Activated CD4-positive, alpha-beta T cell treated with anti-CD3 and anti-CD28 coated beads, Interleukin-2, amount 10 ng/mL, durations not matched to agents 7 days and 5 days (primary cell): ENCODE measurements around the gene RSPO3. TPM values are rescaled to one million over a fixed set of nuclear protein-coding genes. Genes with fewer than 3 reads are reported as not detected.

Experiments used
- CTCF ChIA-PET: fragments of 350-600 bp; sonication (Branson Sonifier 250); formaldehyde crosslinking; loops from one replicate; lab custom pipeline; 2021; ENCODE audit warnings: antibody characterized with exemption; lab: Charles Lee
- POLR2A ChIA-PET: fragments of 350-600 bp; sonication (Branson Sonifier 250); formaldehyde crosslinking; loops from one replicate; lab custom pipeline; 2021; ENCODE audit warnings: antibody characterized with exemption; lab: Charles Lee
- DNase-seq: peaks from one replicate; pipeline ENCODE4 v3.0.0-alpha.2; 2020
- H3K27ac Mint-ChIP-seq: one replicate; pipeline ENCODE4 v1.8.0; 2021; ENCODE audit warnings: mild to moderate bottlenecking, moderate library complexity, mixed read lengths
- H3K27me3 Mint-ChIP-seq: one replicate; pipeline ENCODE4 v1.8.0; 2021; ENCODE audit warnings: mixed read lengths
- H3K36me3 Mint-ChIP-seq: one replicate; pipeline ENCODE4 v1.8.0; 2021; ENCODE audit warnings: low read depth, mixed read lengths
- H3K4me1 Mint-ChIP-seq: one replicate; pipeline ENCODE4 v1.8.0; 2021; ENCODE audit warnings: mixed read lengths
- H3K4me3 Mint-ChIP-seq: one replicate; pipeline ENCODE4 v1.8.0; 2021; ENCODE audit warnings: mild to moderate bottlenecking, moderate library complexity, mixed read lengths
- H3K9me3 Mint-ChIP-seq: one replicate; pipeline ENCODE4 v1.8.0; 2021; ENCODE audit warnings: mixed read lengths
- total RNA-seq, 2 experiments: library from RNA; stranded (reverse); gene quantifications; one replicate each; pipeline ENCODE4 v1.2.3, GENCODE V29; 2021

Gene RSPO3
- total RNA-seq, 2 experiments from 2014 or later = not detected

DNA sequence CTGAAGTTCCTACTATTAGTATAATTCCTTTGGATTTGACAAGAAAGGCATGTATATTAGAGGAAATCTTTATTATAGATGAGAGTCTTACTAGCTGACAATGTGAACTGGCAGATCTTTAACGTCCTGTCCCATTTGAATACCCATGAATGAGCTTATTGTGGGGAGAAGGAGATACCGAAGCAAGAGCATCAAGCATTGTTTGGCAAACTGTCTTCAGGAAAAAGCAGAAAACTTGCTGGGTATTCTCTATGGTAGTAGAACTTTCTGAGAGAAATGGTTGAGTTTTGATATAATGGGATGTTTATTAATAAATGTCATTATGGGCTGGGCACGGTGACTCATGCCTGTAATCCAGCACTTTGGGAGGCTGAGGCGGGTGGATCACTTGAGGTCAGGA, 18.3 kb downstream of the RSPO3 start:
- Mint-ChIP-seq H3K4me3 (no peak overlapping the region), H3K27me3 (peaks cover 16% of the 10 kb centered on the region), H3K9me3 (no peaks in the 10 kb centered on the region), H3K4me1 (no peaks in the 10 kb centered on the region), H3K36me3 (no peaks in the 10 kb centered on the region), H3K27ac (no peak overlapping the region)
- POLR2A ChIA-PET = no interaction called here
- DNase-seq = no peak
- CTCF ChIA-PET = interaction anchor here (1.1 kb wide), 1 partner anchor 19 kb away, joined by 6 read pairs; the partner anchor contains the start of gene RSPO3

GRCh38 chr6:127146932-127147331, 28.5 kb downstream of the RSPO3 start:
- no peaks in the 10 kb centered on the region for H3K36me3 Mint-ChIP-seq
- peaks cover 22% of the 10 kb centered on the region for H3K27me3 Mint-ChIP-seq
- H3K9me3 Mint-ChIP-seq = no peaks in the 10 kb centered on the region
- no peak overlapping the region for H3K4me3 Mint-ChIP-seq
- H3K27ac Mint-ChIP-seq = no peak overlapping the region
- ChIA-PET CTCF (interaction anchor here (0.7 kb wide), 1 partner anchor 1739 kb away, joined by 4 read pairs; no protein-coding TSS in a partner anchor), POLR2A (no interaction called here)
- H3K4me1 Mint-ChIP-seq = no peaks in the 10 kb centered on the region
- no peak for DNase-seq

GRCh38 chr6:127147534-127147933, 29.1 kb downstream of the RSPO3 start:
- H3K36me3 Mint-ChIP-seq = no peaks in the 10 kb centered on the region
- H3K4me3 Mint-ChIP-seq = no peak overlapping the region
- POLR2A ChIA-PET = no interaction called here
- no peak overlapping the region for H3K27ac Mint-ChIP-seq
- H3K4me1 Mint-ChIP-seq = no peaks in the 10 kb centered on the region
- H3K9me3 Mint-ChIP-seq = no peaks in the 10 kb centered on the region
- CTCF ChIA-PET = no interaction called here
- no peak for DNase-seq
- peaks cover 24% of the 10 kb centered on the region for H3K27me3 Mint-ChIP-seq

GRCh38 chr6:127148511-127148910, 30.0 kb downstream of the RSPO3 start:
- Mint-ChIP-seq H3K4me3 (no peak overlapping the region), H3K27ac (no peak overlapping the region), H3K9me3 (no peaks in the 10 kb centered on the region), H3K4me1 (no peaks in the 10 kb centered on the region), H3K27me3 (peaks cover 23% of the 10 kb centered on the region), H3K36me3 (no peaks in the 10 kb centered on the region)
- DNase-seq = no peak
- CTCF ChIA-PET = no interaction called here
- POLR2A ChIA-PET = no interaction called here

DNA sequence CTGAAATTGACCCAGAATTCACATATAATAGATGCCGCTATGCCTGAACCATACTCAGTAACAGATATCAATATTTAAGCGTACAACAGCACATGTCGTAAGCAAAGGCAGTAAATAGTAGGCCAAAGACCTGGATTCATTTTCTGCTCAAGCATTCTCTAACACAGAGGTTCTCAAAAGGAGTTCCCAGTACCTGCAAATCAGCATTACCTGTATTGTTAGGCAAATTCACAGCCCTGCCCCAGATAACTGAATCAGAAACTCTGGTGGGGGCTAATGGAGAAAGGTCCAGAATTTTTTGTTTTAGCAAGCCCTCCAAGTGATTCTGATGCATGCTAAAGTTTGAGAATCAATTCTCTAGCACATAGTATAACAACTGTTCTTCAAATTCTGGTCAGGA, 36.0 kb downstream of the RSPO3 start:
- Mint-ChIP-seq H3K36me3 (no peaks in the 10 kb centered on the region), H3K27me3 (peaks cover 7% of the 10 kb centered on the region), H3K4me1 (no peaks in the 10 kb centered on the region), H3K27ac (no peak overlapping the region), H3K9me3 (no peaks in the 10 kb centered on the region), H3K4me3 (no peak overlapping the region)
- ChIA-PET POLR2A (no interaction called here), CTCF (no interaction called here)
- DNase-seq = no peak

DNA sequence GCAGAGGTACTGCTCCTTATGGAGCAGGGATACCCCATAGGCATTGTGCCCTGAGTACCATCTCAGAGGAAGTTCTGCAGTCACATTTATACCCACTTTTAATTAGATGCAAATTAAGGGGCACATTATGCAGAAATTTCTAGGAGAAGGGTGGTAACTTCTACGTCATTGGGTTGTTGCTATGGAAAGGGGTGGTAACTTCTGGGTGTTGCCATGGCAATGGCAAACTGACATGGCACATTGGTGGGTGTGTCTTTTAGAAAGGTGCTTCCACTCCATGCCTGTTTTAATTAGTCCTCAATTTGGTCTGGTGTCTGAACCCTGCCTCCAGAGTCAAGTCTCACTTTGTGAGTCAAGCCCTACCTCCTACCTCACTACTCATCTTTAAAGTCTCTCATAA, 42.0 kb downstream of the RSPO3 start:
- CTCF ChIA-PET = no interaction called here

DNA sequence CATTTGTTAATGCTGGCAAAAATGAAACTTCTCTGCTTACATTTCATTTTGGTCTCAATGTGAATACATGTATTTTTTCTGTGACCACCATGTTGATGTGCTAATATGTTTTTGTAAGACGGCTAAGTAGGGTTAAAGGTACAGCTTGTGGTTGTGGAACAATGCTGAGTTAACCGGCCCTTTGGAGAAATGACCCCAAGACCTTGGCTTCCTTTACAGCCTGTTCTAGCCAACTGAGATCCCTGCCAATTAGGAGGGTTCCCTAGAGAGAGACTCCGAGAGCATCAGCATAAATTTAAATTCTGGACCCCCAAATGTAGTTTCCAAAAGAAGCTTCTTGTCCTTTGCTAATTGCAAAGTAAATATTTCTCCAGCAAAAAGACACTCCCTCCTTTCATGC, 44.4 kb downstream of the RSPO3 start:
- POLR2A ChIA-PET = no interaction called here
- Mint-ChIP-seq H3K4me1 (no peaks in the 10 kb centered on the region), H3K27ac (no peak overlapping the region), H3K27me3 (peaks cover 2% of the 10 kb centered on the region), H3K4me3 (no peak overlapping the region), H3K36me3 (no peaks in the 10 kb centered on the region), H3K9me3 (no peaks in the 10 kb centered on the region)
- CTCF ChIA-PET = no interaction called here
- DNase-seq = no peak

More for the DNA sequence above, 42.0 kb downstream of the RSPO3 start:
- H3K27ac Mint-ChIP-seq = no peak overlapping the region
- POLR2A ChIA-PET = no interaction called here
- peaks cover 3% of the 10 kb centered on the region for H3K27me3 Mint-ChIP-seq
- no peak overlapping the region for H3K4me3 Mint-ChIP-seq
- no peaks in the 10 kb centered on the region for H3K36me3 Mint-ChIP-seq
- DNase-seq = no peak
- no peaks in the 10 kb centered on the region for H3K9me3 Mint-ChIP-seq
- no peaks in the 10 kb centered on the region for H3K4me1 Mint-ChIP-seq

GRCh38 chr6:127164036-127164435, 45.6 kb downstream of the RSPO3 start:
- CTCF ChIA-PET = no interaction called here
- Mint-ChIP-seq H3K27me3 (peaks cover 5% of the 10 kb centered on the region), H3K4me1 (no peaks in the 10 kb centered on the region), H3K4me3 (no peak overlapping the region), H3K27ac (no peak overlapping the region), H3K36me3 (no peaks in the 10 kb centered on the region), H3K9me3 (no peaks in the 10 kb centered on the region)
- POLR2A ChIA-PET = no interaction called here
- no peak for DNase-seq

DNA sequence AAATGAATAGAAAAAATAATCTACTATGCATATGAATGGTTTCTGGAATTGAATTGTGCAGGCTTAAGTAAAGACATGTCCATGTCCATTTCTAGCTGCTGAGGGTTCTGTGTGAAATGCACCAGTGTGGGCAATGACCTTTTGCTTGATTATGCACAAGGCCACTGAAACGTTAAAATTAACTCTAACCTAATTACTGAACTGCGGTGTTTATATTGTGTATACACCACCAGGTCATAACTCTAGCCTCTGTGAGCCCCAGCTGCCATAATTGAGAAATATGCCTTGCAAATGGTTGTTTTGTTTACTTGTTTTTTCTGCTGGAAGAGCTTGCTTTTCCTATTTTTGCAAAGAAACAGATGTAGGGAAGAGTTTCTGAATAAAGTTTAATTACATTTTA, 46.1 kb downstream of the RSPO3 start:
- no peak overlapping the region for H3K4me3 Mint-ChIP-seq
- peaks cover 8% of the 10 kb centered on the region for H3K27me3 Mint-ChIP-seq
- no peaks in the 10 kb centered on the region for H3K9me3 Mint-ChIP-seq
- H3K36me3 Mint-ChIP-seq = no peaks in the 10 kb centered on the region
- DNase-seq = no peak
- POLR2A ChIA-PET = no interaction called here
- H3K27ac Mint-ChIP-seq = no peak overlapping the region
- CTCF ChIA-PET = no interaction called here
- no peaks in the 10 kb centered on the region for H3K4me1 Mint-ChIP-seq

GRCh38 chr6:127173156-127173940, 54.9 kb downstream of the RSPO3 start:
- H3K9me3 Mint-ChIP-seq = no peaks in the 10 kb centered on the region
- H3K27ac Mint-ChIP-seq = no peak overlapping the region
- ChIA-PET CTCF (no interaction called here), POLR2A (no interaction called here)
- no peak for DNase-seq
- H3K4me1 Mint-ChIP-seq = no peaks in the 10 kb centered on the region
- H3K36me3 Mint-ChIP-seq = no peaks in the 10 kb centered on the region
- H3K27me3 Mint-ChIP-seq = peaks cover 6% of the 10 kb centered on the region
- H3K4me3 Mint-ChIP-seq = no peak overlapping the region

DNA sequence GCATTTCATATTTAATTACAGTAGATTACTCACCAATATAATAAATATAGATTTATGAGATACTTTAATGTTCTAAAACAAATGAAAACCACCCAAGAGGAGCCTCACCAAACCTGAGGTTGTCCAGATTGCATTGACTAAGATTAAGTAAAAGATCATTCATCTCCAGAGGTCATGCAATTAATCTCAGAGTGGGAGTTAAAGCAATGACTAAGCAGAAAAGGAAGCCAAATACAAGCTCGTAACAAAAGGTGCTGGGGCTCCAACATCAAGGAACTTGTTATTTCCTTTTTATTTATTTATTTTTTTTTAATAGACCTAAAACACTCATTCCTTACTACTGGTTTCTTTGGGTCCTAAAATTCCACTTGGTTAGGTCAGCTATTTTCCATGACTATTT, 57.7 kb downstream of the RSPO3 start:
- Mint-ChIP-seq H3K36me3 (no peaks in the 10 kb centered on the region), H3K27me3 (peaks cover 12% of the 10 kb centered on the region), H3K4me1 (no peaks in the 10 kb centered on the region), H3K4me3 (no peak overlapping the region), H3K9me3 (no peaks in the 10 kb centered on the region), H3K27ac (no peak overlapping the region)
- ChIA-PET POLR2A (no interaction called here), CTCF (no interaction called here)
- no peak for DNase-seq

DNA sequence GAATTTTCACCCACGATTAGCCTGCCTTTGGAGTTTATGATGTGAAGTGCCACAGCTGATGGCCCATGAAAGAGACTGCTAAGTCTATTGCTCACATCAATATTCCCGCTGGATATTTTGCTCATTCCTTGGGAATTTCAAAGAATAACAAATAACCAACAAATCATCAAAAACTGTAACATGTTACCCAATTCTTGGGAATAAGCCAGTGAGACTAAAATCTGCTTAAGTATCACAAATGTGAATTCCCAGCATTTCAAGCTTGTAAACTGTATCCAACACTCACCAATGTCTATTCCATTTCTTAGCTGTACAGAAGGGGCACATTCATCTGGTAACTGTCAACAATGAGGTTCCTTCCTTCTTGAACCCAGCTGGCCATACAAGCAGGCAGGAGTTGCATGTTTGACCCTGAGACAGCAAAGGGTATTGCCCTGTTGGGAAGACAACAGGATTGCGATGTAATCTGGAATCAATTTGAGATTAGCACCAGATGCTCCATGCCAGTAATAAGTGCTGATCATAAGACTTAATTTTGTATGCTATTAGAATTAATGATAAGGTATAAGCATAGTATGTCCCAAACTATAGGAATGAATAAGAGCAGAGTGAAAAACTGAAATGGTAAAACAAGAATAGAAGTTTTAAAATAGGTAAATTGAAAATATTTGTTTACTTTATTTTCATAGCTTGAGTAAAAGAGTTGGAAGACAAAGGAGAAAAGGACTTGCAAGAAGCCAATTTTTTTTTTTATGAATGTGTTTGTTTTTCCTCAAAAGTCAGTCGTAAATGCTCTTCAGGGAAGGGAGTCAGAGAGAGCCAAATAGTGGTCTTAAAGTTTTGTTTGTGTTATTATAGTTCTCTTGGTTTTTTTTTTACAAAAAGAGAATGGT, 58.8 kb downstream of the RSPO3 start:
- H3K4me1 Mint-ChIP-seq = no peaks in the 10 kb centered on the region
- no peaks in the 10 kb centered on the region for H3K36me3 Mint-ChIP-seq
- DNase-seq = no peak
- H3K27ac Mint-ChIP-seq = no peak overlapping the region
- no peak overlapping the region for H3K4me3 Mint-ChIP-seq
- H3K27me3 Mint-ChIP-seq = peaks cover 14% of the 10 kb centered on the region
- POLR2A ChIA-PET = no interaction called here
- CTCF ChIA-PET = no interaction called here
- no peaks in the 10 kb centered on the region for H3K9me3 Mint-ChIP-seq

DNA sequence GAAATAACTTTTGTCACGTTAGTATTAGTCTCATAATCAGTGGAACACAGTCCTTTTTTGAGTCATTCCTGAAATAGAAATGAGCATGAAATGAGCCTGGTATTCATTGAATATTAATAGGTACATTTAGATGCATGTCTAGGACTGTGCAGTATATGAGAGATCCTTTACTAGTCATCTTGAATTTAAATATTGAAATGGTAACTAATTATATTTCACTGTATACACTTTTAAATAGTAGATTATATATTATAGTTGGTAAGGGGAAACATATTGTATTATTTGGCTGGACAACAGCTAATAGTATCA, 59.4 kb downstream of the RSPO3 start:
- H3K36me3 Mint-ChIP-seq = no peaks in the 10 kb centered on the region
- POLR2A ChIA-PET = no interaction called here
- no peak for DNase-seq
- H3K4me3 Mint-ChIP-seq = no peak overlapping the region
- no peak overlapping the region for H3K27ac Mint-ChIP-seq
- CTCF ChIA-PET = no interaction called here
- H3K27me3 Mint-ChIP-seq = peaks cover 15% of the 10 kb centered on the region
- H3K4me1 Mint-ChIP-seq = no peaks in the 10 kb centered on the region
- no peaks in the 10 kb centered on the region for H3K9me3 Mint-ChIP-seq
